OCI-LY1 (cell line): ENCODE measurements around the gene IFNLR1.

Experiments
- EZH2 ChIP-seq: fragments of 200-600 bp; sonication (generic), shearing (Covaris generic); IDR thresholded peaks from 2 replicates; pipeline ENCODE4 v1.8.0; 2017; ENCODE audit warnings: borderline replicate concordance, mixed run types, mild to moderate bottlenecking, antibody characterized with exemption, low read length, moderate library complexity, mixed read lengths
- TF ChIP-seq, protein P1 (sequence below): fragments of 200-600 bp; sonication (generic), shearing (Covaris generic); IDR thresholded peaks from 2 replicates; pipeline ENCODE4 v1.5.1; 2017; ENCODE audit warnings: mild to moderate bottlenecking, antibody characterized with exemption, low read length, moderate library complexity, mixed read lengths

- TF ChIP-seq, protein P1, sequence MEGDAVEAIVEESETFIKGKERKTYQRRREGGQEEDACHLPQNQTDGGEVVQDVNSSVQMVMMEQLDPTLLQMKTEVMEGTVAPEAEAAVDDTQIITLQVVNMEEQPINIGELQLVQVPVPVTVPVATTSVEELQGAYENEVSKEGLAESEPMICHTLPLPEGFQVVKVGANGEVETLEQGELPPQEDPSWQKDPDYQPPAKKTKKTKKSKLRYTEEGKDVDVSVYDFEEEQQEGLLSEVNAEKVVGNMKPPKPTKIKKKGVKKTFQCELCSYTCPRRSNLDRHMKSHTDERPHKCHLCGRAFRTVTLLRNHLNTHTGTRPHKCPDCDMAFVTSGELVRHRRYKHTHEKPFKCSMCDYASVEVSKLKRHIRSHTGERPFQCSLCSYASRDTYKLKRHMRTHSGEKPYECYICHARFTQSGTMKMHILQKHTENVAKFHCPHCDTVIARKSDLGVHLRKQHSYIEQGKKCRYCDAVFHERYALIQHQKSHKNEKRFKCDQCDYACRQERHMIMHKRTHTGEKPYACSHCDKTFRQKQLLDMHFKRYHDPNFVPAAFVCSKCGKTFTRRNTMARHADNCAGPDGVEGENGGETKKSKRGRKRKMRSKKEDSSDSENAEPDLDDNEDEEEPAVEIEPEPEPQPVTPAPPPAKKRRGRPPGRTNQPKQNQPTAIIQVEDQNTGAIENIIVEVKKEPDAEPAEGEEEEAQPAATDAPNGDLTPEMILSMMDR = no peak
- no peak for TF ChIP-seq EZH2
Measured at GRCh38 chr1:24119489-24119858, 67.6 kb downstream of the IFNLR1 start.
